ENCODE results near the gene ZBTB25.

ZBTB25 gene

DNA sequence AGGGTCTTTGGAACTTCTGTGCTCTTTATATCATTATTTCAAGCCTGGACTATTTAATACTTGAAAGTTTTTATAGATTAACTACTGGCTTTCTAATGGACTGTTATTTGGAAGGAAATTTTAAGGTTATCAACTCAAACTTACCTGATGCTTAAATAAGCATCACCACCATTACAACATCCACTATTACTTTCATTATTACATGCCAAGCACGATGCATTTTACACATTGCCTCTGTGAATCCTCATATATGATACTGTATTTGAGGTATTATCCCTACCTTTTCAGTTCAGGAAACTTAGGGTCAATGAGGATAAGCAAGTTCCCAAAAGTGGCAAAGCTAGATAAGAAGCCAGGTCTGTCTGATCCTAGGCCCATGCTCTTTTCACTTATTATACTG, 13.3 kb upstream of the ZBTB25 start:
- H3K27ac ChIP-seq = no peak overlapping the region
- no peak for DNase-seq (ENCODE audit: low read depth, low spot score)

- no peak for DNase-seq (ENCODE audit: low read depth, low spot score)
- no peak overlapping the region for H3K27ac ChIP-seq
Observed at GRCh38 chr14:64515053-64515452, 11.4 kb upstream of the ZBTB25 start.

GRCh38 chr14:64513271-64513670, 9.6 kb upstream of the ZBTB25 start:
- no peak for DNase-seq (ENCODE audit: low read depth, low spot score)
- no peak overlapping the region for H3K27ac ChIP-seq

DNA sequence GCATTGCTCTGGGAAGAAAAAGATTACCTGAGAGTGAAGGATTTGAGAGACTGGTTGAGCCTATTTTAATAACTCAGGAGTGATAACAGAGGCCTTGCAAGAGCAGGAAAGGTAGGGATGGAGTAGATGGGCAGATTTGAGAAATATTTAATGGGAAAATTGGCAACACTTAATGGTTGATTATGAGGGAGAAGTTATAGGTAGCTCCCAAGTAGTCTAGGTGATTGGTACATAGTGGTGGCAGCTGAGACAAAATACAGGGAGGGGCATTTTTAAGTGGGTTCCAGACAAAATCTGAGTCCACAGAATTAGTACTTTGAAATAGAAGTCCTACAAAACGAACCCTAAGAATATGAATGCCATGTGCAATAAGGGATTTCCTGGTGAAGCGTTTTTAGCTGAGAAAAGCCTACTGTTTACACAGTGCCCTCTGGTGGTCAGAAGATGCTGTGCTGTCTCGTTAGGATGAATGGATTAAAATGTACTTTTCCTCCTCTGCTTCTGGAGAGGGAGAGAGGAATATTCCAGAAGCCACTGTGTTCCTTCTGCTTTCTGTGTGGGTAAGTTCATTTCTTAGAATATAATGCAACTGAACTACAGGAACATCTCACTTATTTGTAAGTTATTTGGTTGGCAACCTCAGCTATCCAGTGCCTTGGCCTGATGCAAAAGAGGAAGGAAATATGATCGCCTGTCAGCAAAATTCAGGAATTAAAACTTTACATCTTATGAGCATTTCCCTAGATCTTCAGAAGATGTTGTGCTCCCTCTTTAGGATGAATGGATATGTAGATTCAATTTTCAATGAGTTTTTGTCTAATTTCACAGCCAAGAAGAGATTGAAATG, 7.4 kb upstream of the ZBTB25 start:
- H3K27ac ChIP-seq = peak overlapping the region; percentile 37
- no peak for DNase-seq (ENCODE audit: low read depth, low spot score)

DNA sequence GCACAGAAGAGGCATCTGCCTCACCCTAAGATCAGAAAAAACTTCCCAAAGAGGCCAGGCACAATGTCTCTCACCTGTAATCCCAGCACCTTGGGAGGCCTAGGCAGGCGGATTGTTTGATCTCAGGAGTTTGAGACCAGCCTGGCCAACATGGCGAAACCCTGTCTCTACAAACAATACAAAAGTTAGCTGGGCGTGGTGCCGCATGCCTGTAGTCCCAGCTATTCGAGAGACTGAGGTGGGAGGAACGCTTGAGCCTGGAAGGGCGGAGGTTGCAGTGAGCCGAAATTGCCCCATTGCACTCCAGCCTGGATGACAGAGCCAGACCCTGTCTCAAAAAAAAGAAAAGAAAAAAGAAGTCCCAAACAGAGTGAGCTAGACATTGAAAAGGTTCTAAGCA, 5.4 kb upstream of the ZBTB25 start:
- DNase-seq (ENCODE audit: low read depth, low spot score) = no peak
- H3K27ac ChIP-seq = peak overlapping the region; percentile 37

- peak overlapping the region; percentile 98 for H3K27ac ChIP-seq
Observed at GRCh38 chr14:64508215-64508776, 4.7 kb upstream of the ZBTB25 start.

GRCh38 chr14:64507376-64508156, 3.9 kb upstream of the ZBTB25 start:
- DNase-seq (ENCODE audit: low read depth, low spot score) = peak; percentile 54
- peak overlapping the region; percentile 98 for H3K27ac ChIP-seq

More at GRCh38 chr14:64508215-64508776, 4.7 kb upstream of the ZBTB25 start:
- no peak for DNase-seq (ENCODE audit: low read depth, low spot score)

DNA sequence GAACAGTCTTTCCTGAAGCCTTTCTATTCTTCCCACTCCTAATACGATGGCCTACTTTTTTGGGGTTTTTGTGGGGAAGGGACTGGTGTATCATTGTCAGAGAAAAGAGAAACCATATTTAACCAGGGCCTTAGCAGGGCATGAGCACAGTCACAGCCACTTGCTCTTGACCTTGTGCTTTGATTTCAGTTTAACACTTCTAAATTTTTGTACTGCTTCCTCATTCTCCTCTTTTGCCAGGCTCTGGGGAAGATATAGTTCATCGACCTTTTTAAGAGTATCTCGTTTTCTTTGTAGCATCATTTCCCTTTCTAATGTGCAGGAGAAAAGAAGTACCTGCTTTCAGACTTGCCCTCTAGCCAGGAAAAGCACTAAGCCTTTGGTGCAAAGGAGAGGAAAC, 3.1 kb upstream of the ZBTB25 start:
- H3K27ac ChIP-seq = peak overlapping the region; percentile 98
- DNase-seq (ENCODE audit: low read depth, low spot score) = no peak

- peak overlapping the region; percentile 98 for H3K27ac ChIP-seq
- no peak for DNase-seq (ENCODE audit: low read depth, low spot score)
Observed at GRCh38 chr14:64504897-64505794, 1.5 kb upstream of the ZBTB25 start.

DNA sequence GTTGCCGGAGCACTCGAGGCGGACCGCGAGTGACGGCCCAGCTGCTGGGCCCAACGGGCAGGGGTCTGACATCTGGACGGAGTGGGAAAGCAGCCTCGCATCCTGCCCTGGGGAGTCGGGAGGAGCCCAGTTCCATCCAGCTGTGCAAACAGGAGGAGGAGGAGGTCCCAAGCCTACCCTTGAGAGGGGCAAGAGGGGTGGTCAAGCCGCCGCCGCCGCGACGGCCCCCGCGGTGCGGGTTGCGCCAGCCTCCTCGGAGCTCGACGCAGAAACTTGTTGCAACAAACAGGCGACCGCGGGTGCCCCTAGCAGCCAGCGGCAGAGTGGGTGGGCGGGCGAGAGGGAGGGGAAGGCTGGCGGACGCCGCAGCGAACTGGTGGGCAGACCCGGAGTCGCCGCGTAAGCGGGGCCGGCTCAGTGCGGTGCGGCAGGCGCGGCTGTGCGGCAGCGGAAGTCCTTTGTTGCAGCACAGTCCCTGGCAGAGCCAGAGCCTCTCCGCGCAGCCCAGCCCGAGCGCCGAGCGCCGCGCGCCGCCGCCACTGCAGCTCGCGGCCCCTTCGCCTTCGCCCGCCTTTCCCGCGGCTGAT, 765 bp upstream of the ZBTB25 start, which contains the start of gene ZBTB1:
TSS of gene ZBTB1 (plus strand) at position 461 of the 587 bp plus-strand sequence. CDS start 16,735 bp downstream, outside the sequence.
- DNase-seq (ENCODE audit: low read depth, low spot score) = peak; percentile 50

GRCh38 chr14:64502887-64503433, 678 bp downstream of the ZBTB25 start:
- no peak for DNase-seq (ENCODE audit: low read depth, low spot score)
- H3K27ac ChIP-seq = peak overlapping the region; percentile 98

More for the DNA sequence above, 765 bp upstream of the ZBTB25 start, which contains the start of gene ZBTB1:
- peak within 1 kb of the TSS; percentile 98 for H3K27ac ChIP-seq

DNA sequence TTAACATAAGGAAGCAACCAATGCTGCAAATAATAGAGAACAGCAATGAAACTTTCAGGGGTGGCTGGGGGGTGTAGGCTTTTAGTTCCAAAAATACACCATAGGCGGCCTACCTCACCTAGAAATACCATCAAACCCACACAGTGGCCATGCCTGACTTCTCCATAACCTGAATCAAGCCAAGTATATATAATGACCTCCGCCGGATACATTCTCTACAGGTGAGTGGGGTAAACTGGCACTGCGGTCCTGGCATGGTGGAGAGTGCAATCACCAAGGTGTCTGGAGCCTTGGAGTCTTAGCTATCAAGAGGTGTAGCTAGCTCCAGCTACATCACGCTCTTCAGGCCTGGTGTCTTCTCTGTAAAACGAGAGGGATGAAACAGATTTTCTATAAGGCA, 1.2 kb downstream of the ZBTB25 start:
- DNase-seq (ENCODE audit: low read depth, low spot score) = no peak
- peak overlapping the region; percentile 98 for H3K27ac ChIP-seq

DNA sequence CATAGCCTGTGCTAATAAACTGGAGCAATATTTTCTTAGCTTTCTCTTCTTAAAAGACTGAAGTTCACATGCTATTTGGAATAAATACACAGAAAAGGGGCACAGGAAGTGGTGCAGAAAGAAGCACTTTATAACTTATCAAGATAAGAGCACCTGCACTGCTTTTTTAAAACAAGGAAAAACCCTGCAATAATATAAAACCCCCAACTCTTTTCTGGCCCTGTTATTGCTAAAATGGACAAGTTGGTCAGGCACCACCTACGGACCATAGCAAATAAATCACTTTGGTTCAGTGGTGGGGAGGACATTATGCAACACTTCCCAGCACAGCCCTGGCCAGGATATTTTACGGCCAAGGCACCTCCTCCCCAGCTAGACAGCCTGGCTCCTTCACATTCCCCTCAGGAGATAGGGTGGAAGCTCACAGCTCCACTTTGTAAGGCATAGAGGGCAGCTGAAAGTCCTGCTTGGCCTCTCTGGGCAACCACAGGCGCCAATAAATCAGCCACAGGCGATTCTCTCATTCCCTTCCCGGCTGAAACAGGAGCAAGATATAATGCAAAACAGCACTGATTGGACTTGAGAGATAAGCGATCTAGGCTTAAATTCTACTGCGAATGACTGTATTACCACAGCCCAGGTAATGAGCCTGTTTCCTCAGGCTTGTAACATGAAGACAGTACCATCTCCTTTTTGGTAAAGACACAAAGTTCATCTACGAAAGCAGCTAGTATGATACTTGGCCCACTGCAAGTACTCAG, 2.0 kb downstream of the ZBTB25 start:
- DNase-seq (ENCODE audit: low read depth, low spot score) = no peak
- H3K27ac ChIP-seq = peak overlapping the region; percentile 98

DNA sequence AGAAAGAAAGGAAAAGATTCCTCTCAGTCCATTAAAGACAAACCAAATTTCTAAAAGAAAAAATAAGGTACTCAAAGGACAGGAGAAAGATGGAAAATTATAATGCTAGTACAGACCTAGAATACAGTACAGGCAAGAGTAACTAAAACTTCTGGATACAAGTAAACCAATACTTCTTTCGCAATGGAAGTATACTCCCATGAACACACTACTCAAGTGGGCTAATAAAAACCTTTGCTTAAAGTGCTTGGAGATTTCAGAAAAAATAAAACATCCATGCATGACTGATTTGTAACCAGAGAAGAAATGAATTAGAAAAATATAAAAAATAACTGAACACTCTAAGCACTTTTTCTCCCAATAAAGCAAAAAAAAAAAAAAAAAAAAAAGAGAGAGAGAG, 3.5 kb downstream of the ZBTB25 start:
- DNase-seq (ENCODE audit: low read depth, low spot score) = no peak
- no peak overlapping the region for H3K27ac ChIP-seq

DNA sequence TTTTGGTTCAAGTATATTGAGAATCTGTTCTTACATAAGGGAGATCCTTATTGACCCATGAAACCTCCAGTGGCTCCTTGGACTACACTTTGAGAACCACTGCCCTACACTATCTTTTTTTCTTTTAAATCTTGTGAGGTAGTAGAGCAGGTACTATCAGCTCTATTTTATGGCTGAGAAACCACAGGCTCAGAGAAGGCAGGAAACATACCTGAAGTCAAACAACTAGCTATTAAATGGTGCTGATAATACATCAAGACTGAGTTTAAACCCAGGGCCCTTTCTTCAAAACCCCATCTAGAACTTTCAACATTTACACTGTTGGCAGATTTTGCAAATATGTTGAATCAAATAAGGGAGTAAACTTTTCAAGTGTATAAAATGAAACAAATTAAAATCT, 6.9 kb downstream of the ZBTB25 start:
- DNase-seq (ENCODE audit: low read depth, low spot score) = no peak
- H3K27ac ChIP-seq = no peak overlapping the region

- no peak for DNase-seq (ENCODE audit: low read depth, low spot score)
- no peak overlapping the region for H3K27ac ChIP-seq
Observed at GRCh38 chr14:64495252-64495651, 8.4 kb downstream of the ZBTB25 start.

DNA sequence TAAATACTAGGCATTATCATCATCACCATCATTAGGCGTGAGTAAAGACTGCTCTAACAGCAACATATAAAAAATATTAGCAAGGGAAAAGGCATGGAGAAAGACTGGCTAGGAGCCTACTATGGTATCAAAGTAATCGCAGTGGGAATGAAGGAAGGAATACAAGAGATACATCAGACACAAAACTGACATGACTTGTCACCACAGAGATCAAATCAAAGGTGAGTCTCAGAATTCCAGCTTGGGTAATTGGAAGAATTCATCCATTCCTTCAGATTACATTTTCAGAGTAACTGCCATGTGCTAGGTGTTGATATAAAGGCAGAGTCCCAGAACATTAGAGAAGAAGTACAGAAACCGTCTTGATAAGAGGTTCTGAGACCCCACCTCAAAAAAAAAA, 10.2 kb downstream of the ZBTB25 start:
- DNase-seq (ENCODE audit: low read depth, low spot score) = no peak
- no peak overlapping the region for H3K27ac ChIP-seq

- H3K27ac ChIP-seq = no peak overlapping the region
- DNase-seq (ENCODE audit: low read depth, low spot score) = no peak
Observed at GRCh38 chr14:64491637-64492036, 12.0 kb downstream of the ZBTB25 start.
